PC-3 (cell line): ENCODE measurements around the gene JCAD. TPM values are rescaled to one million over a fixed set of nuclear protein-coding genes. Genes with fewer than 3 reads are reported as not detected.

ENCODE experiments used
- ATAC-seq: fragments of 200-7000 bp; cut with Tn5 transposase; 2 replicates; pipeline ENCODE4 v1.9.1; 2020; ENCODE audit warnings: mild to moderate bottlenecking, moderate library complexity
- BruUV-seq: library from RNA; stranded (reverse); fragments of 400-500 nt; replicated peaks from 2 replicates; lab custom pipeline; 2021; lab: Mats Ljungman, UMichigan
- CTCF ChIA-PET: fragments of 300-600 bp; sonication (Branson Sonifier 250); formaldehyde crosslinking; loops from one replicate; lab custom pipeline; 2022; ENCODE audit warnings: antibody characterized with exemption; lab: Charles Lee
- POLR2A ChIA-PET: fragments of 300-600 bp; sonication (Branson Sonifier 250); formaldehyde crosslinking; loops from one replicate; lab custom pipeline; 2022; ENCODE audit warnings: antibody characterized with exemption; ENCODE audit not compliant: unreplicated experiment; lab: Charles Lee
- DNase-seq: peaks from one replicate; pipeline ENCODE4 v3.0.0-alpha.2; 2015
- H2AFZ ChIP-seq: fragments of 300-600 bp; sonication (generic); 2 replicates; pipeline ENCODE4 v1.6.0; 2016; ENCODE audit warnings: antibody characterized with exemption, low read length
- H3F3A ChIP-seq: fragments of 300-600 bp; sonication (generic); one replicate; pipeline ENCODE4 v1.6.0; 2017; ENCODE audit warnings: antibody characterized with exemption, low read length, control low read depth, mild to moderate bottlenecking; ENCODE audit not compliant: unreplicated experiment
- H3K27ac ChIP-seq: fragments of 300-600 bp; sonication (generic); 2 replicates; pipeline ENCODE4 v1.5.1; 2016; ENCODE audit warnings: mild to moderate bottlenecking, low read length
- H3K27me3 ChIP-seq: fragments of 300-600 bp; sonication (generic); 2 replicates; pipeline ENCODE4 v1.6.1; 2016; ENCODE audit warnings: low read length, mixed read lengths
- H3K36me3 ChIP-seq: fragments of 300-600 bp; sonication (generic); 2 replicates; pipeline ENCODE4 v1.6.1; 2016; ENCODE audit warnings: low read depth, mixed run types, low read length, mixed read lengths
- H3K4me1 ChIP-seq: fragments of 300-600 bp; sonication (generic); 2 replicates; pipeline ENCODE4 v1.5.1; 2016; ENCODE audit warnings: low read length; ENCODE audit not compliant: insufficient read depth
- H3K4me2 ChIP-seq: fragments of 300-600 bp; sonication (generic); 2 replicates; pipeline ENCODE4 v1.6.0; 2016; ENCODE audit warnings: low read length
- H3K4me3 ChIP-seq: fragments of 300-600 bp; sonication (generic); 2 replicates; pipeline ENCODE4 v1.5.1; 2016; ENCODE audit warnings: mild to moderate bottlenecking, low read length, mixed read lengths
- H3K79me2 ChIP-seq: fragments of 300-600 bp; sonication (generic); 2 replicates; pipeline ENCODE4 v1.6.1; 2017; ENCODE audit warnings: low read length, mixed read lengths
- H3K9ac ChIP-seq: fragments of 300-600 bp; sonication (generic); 2 replicates; pipeline ENCODE4 v1.6.0; 2016; ENCODE audit warnings: mild to moderate bottlenecking, low read length
- H3K9me2 ChIP-seq: fragments of 300-600 bp; sonication (generic); replicated peaks from 2 replicates; pipeline ENCODE4 v1.6.1; 2016; ENCODE audit warnings: mixed run types, low read length, mixed read lengths
- H3K9me3 ChIP-seq: fragments of 300-600 bp; sonication (generic); 2 replicates; pipeline ENCODE4 v1.6.1; 2016; ENCODE audit warnings: low read length, mixed read lengths
- H4K20me1 ChIP-seq: fragments of 300-600 bp; sonication (generic); 2 replicates; pipeline ENCODE4 v1.6.1; 2016; ENCODE audit warnings: low read length, mixed read lengths
- EZH2 ChIP-seq: fragments of 300-600 bp; sonication (generic); IDR thresholded peaks from one replicate; pipeline ENCODE4 v1.6.1; 2017; ENCODE audit warnings: antibody characterized with exemption, mild to moderate bottlenecking, low read length; ENCODE audit not compliant: unreplicated experiment
- EZH2phosphoT487 ChIP-seq: fragments of 300-600 bp; sonication (generic); IDR thresholded peaks from 2 replicates; pipeline ENCODE4 v1.6.1; 2018; ENCODE audit warnings: mild to moderate bottlenecking, antibody characterized with exemption, low read length, borderline replicate concordance
- intact Hi-C: fragments of 100-400 bp; cut with micrococcal nuclease; formaldehyde crosslinking; loops from 2 replicates; pipeline ENCODE4 v1.9.0; 2023
- total RNA-seq: library from RNA; depleted of rRNA; stranded (reverse); fragments of >200 nt; gene quantifications from 2 replicates; pipeline ENCODE4 v1.2.3, GENCODE V29; 2014
- TF ChIP-seq, protein P1 (sequence below): fragments of 300-600 bp; sonication (generic); conservative IDR thresholded peaks from 2 replicates; pipeline ENCODE4 v1.5.1; 2017; ENCODE audit warnings: antibody characterized with exemption, low read depth, mild to moderate bottlenecking, low read length

Gene JCAD
- total RNA-seq, 1 experiment from 2014 or later: 5.0 TPM

DNA sequence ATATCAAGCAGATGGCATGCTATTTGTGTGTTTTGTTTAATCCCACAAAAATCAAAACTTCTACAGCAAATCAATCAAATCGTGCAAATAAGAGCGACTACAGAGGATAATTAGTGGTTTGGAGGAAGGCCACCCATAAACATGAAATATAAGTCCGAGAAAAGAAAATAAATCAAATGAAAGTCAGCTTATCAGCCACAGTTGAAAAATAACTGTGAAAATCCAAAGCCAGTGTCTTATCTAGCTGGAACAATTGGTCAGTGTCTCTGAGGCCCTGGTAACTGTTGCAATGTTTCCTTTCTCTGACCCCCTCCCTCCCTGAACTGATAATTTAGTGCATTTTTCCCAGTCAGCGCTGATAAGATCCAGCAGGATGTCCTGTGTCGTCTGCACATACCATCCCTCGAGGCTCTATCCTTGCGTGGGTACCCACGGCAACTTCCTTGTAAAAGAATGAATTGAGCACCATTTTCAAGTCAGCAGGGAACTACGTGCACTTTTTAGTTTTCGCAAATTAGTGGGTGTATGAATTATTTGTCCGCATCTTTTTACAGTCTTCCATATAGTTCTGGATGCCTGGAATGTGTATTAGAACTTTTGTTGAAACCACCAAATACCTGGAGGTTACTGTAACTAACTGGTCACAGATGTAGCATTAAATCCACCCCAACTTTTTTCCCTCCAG, 10.8 kb upstream of the JCAD start:
- POLR2A ChIA-PET: no interaction called here
- H3F3A ChIP-seq: no peaks in the 10 kb centered on the region

DNA sequence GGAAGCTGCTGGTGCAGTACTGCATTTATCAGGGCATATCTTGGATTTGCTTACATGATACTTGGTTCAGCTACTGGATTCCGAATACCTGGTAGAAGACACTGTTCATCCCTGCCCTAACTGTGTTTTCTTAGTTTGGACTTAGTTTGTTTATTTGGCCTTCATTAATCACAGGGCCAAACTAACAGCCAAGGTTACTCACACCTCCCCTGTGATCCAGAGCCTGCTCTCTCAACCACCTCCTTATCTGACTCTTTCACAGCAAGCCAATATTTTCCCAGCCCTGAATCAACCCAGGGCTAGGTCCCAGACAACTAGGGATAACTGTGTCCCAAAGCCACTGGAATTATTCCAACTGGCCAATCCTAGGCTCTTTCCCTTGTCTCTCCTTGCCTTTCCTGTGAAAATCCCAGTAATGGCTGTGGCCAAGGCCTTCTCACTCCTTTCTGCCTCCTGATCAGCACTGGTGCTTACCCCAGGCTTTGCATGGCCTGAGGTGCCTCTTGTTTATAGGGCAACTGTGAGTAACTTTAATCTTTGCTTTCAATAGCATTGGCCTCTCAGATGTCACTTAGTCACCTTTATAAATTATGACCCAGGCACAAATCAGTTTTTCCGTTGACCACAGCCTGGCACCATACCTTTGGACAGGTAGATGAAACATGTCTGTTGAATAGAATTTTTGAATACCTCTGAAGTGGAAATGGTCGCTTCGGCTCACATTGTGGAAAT, 9.3 kb upstream of the JCAD start:
- peak overlapping the region; percentile 37; the same call in 1 of the 2 replicates for H3K9ac ChIP-seq
- peak; percentile 81 for DNase-seq
- no peaks in the 10 kb centered on the region for H4K20me1 ChIP-seq
- ATAC-seq: peak; percentile 88
- H2AFZ ChIP-seq: no peak overlapping the region
- H3K27me3 ChIP-seq: no peaks in the 10 kb centered on the region
- ChIA-PET POLR2A (no interaction called here), CTCF (no interaction called here)
- H3K4me1 ChIP-seq: peaks cover 15% of the 10 kb centered on the region
- H3K4me2 ChIP-seq: peak overlapping the region; percentile 17; the same call in 1 of the 2 replicates
- BruUV-seq: no TSS peak
- no peaks in the 10 kb centered on the region for H3F3A ChIP-seq
- intact Hi-C loops: no loop called here
- peak overlapping the region; percentile 88 for H3K27ac ChIP-seq
- TF ChIP-seq EZH2: no peak
- no peaks in the 10 kb centered on the region for H3K36me3 ChIP-seq
- H3K79me2 ChIP-seq: no peaks in the 10 kb centered on the region
- no peak overlapping the region for H3K4me3 ChIP-seq
- no peaks in the 10 kb centered on the region for H3K9me2 ChIP-seq
- H3K9me3 ChIP-seq: no peaks in the 10 kb centered on the region

More for the DNA sequence above, 10.8 kb upstream of the JCAD start:
- Histone ChIP-seq H3K27ac (no peak overlapping the region), H3K27me3 (no peaks in the 10 kb centered on the region), H3K9ac (no peak overlapping the region), H3K4me3 (no peak overlapping the region), H3K79me2 (no peaks in the 10 kb centered on the region), H2AFZ (no peak overlapping the region), H3K4me1 (peaks cover 15% of the 10 kb centered on the region), H3K36me3 (no peaks in the 10 kb centered on the region), H3K9me3 (no peaks in the 10 kb centered on the region), H3K9me2 (no peaks in the 10 kb centered on the region), H4K20me1 (no peaks in the 10 kb centered on the region), H3K4me2 (no peak overlapping the region)
- no peak for DNase-seq
- CTCF ChIA-PET: no interaction called here
- BruUV-seq: no TSS peak
- no peak for ATAC-seq
- TF ChIP-seq EZH2phosphoT487: no peak
- no peak for TF ChIP-seq EZH2
- TF ChIP-seq, protein P1, sequence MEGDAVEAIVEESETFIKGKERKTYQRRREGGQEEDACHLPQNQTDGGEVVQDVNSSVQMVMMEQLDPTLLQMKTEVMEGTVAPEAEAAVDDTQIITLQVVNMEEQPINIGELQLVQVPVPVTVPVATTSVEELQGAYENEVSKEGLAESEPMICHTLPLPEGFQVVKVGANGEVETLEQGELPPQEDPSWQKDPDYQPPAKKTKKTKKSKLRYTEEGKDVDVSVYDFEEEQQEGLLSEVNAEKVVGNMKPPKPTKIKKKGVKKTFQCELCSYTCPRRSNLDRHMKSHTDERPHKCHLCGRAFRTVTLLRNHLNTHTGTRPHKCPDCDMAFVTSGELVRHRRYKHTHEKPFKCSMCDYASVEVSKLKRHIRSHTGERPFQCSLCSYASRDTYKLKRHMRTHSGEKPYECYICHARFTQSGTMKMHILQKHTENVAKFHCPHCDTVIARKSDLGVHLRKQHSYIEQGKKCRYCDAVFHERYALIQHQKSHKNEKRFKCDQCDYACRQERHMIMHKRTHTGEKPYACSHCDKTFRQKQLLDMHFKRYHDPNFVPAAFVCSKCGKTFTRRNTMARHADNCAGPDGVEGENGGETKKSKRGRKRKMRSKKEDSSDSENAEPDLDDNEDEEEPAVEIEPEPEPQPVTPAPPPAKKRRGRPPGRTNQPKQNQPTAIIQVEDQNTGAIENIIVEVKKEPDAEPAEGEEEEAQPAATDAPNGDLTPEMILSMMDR: no peak
- intact Hi-C loops: no loop called here

DNA sequence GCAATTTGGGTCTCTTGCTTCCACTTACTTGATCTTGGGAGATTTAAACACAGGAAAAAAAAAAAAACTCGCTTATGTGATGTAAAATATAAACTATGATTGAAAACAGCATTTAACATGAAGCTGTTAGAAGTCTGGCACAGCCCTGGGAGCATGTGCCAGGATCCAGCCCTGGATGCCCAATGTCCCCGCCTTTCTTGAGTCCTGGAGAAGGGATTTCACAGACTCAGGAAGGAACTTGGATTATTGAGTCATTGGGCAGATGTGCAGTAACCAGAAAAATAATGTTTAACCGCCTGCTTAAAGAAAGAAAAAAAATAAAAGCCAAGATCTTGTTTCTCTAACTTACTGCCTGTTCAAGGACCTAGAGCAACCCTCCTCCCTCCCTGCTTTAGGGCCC, 3.7 kb upstream of the JCAD start:
- H3K4me2 ChIP-seq: no peak overlapping the region

More for the DNA sequence above, 3.7 kb upstream of the JCAD start:
- H3K79me2 ChIP-seq: 0 out of 2 replicates have a peak, but pooled peaks cover 5% of the 10 kb centered on the region
- H4K20me1 ChIP-seq: no peaks in the 10 kb centered on the region
- POLR2A ChIA-PET: no interaction called here
- no peaks in the 10 kb centered on the region for H3K9me2 ChIP-seq
- peak; percentile 27 for DNase-seq
- H3K27me3 ChIP-seq: no peaks in the 10 kb centered on the region
- no peaks in the 10 kb centered on the region for H3F3A ChIP-seq
- H2AFZ ChIP-seq: no peak overlapping the region
- BruUV-seq: no TSS peak
- H3K4me3 ChIP-seq: no peak overlapping the region
- CTCF ChIA-PET: interaction anchor here (0.6 kb wide), 1 partner anchor 34 kb away, joined by 4 read pairs; no protein-coding TSS in a partner anchor
- ATAC-seq: no peak
- no peaks in the 10 kb centered on the region for H3K36me3 ChIP-seq
- intact Hi-C loops: no loop called here
- no peaks in the 10 kb centered on the region for H3K9me3 ChIP-seq
- TF ChIP-seq, protein P1: no peak
- no peak for TF ChIP-seq EZH2
- TF ChIP-seq EZH2phosphoT487: no peak
- peaks cover 14% of the 10 kb centered on the region for H3K4me1 ChIP-seq
- H3K9ac ChIP-seq: no peak overlapping the region
- H3K27ac ChIP-seq: no peak overlapping the region
